Right renal pelvis (tissue), 4 donors: ENCODE data around the gene CDO1. TPM values are rescaled to one million over a fixed set of nuclear protein-coding genes. Genes with fewer than 3 reads are reported as not detected.
A peak's percentile ranks its signal among the peaks of the same experiment; 100 is the strongest.

ENCODE experiments used
- DNase-seq, 4 donors: peaks; one replicate each; pipeline ENCODE4 v3.0.0-alpha.2; 2013; ENCODE audit warnings: low read depth in 4 of 4, low spot score in 3 of 4, missing footprints in 1 of 4
- polyA plus RNA-seq, 4 donors: library from polyadenylated mRNA; unstranded; fragments of 120-200 nt; gene quantifications; one replicate each; pipeline ENCODE4 v1.2.1, GENCODE V29; 2013; ENCODE audit not compliant: insufficient read length in 4 of 4

The CDO1 gene
- polyA plus RNA-seq, 4 donors = 18.1 to 28.6 (median 26.6) TPM

DNA sequence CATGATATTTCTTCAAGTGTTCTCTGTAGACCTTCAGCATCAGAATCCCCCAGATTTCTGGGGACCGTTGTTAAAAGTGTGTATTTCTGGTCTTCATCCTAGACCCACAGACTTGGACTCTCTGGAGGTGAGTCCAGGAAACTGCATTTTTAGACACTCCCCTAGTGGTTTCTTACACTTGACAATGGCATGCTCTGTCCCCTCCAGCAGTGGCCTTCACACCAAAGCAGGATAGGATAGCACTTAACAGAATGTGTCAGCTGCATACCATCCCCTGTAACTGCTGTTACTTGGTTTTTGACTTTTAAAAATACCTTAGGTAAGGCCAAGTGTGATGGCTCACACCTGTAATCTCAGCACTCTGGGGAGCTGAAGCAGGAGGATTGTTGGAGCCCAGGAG is 20.8 kb downstream of the CDO1 start:
- DNase-seq = no peak

- no peak for DNase-seq
These were observed 28.0 kb downstream of the CDO1 start for GRCh38 chr5:115788440-115788839.

- no peak for DNase-seq
These were observed 29.0 kb downstream of the CDO1 start for GRCh38 chr5:115787426-115787825.

GRCh38 chr5:115785381-115786065 is 30.9 kb downstream of the CDO1 start:
- DNase-seq = no peak

GRCh38 chr5:115778417-115778816 is 38.0 kb downstream of the CDO1 start:
- no peak for DNase-seq

DNA sequence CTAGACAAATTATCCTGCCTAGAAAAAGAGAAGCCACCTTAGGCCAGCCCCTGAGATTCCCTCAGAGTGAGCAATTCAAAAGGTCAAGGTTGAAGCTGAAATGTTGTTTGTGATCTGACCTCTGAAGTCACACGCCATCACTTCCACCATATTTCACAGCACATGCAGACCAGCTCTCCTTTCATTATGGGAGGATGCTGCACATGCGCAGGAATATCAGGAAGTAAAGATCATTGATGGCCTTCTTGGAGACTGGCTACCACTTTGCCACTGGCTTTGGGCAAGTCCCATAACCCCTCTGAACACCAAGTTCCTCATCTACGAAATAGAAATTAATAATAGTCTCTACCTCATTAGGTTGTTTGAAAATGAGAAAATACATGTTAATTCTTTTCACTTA is 39.5 kb downstream of the CDO1 start:
- no peak for DNase-seq

DNA sequence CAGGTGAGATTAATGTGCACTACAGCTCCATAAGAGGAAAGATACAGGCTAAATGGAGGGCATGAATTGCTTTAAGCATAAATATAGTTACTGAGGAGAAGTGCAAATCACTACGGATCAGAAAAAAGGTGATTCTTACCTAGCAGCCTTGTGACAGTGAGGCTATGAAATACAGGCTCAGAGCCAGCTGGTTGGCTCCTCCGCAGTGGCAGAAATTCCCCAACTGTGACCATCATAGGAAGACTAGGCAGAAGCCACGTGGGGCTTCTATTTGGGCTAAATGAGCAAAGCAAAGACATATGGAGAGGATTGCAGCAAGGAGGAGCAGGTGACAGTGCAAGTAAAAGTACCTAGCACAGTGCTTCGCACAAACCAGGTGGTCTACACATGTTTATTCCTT is 40.5 kb downstream of the CDO1 start:
- DNase-seq = no peak

DNA sequence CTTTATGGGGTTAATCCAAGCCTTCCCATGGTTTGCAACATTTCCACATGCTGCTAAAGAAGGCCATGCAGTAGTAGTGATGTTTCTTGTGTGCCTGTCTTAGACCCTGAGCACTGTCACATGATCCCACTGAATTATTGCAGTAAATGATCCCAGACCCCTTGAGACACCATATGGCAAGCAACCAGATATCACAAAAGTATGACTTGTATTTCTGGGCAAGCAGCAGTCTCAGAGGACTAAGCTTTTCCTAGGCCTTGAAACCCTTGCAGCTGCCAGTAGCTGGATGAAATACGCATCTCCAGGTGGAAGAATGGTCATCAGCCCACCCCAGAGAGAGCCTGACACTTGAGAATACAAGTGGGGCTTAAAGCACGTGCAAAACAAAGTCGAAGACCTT is 41.8 kb downstream of the CDO1 start:
- peak in 1 of 4 donors; percentile 13 for DNase-seq

- DNase-seq = no peak
These were observed 43.6 kb downstream of the CDO1 start for GRCh38 chr5:115772731-115773475.

- DNase-seq = no peak
These were observed 46.0 kb downstream of the CDO1 start for GRCh38 chr5:115770466-115770865.

DNA sequence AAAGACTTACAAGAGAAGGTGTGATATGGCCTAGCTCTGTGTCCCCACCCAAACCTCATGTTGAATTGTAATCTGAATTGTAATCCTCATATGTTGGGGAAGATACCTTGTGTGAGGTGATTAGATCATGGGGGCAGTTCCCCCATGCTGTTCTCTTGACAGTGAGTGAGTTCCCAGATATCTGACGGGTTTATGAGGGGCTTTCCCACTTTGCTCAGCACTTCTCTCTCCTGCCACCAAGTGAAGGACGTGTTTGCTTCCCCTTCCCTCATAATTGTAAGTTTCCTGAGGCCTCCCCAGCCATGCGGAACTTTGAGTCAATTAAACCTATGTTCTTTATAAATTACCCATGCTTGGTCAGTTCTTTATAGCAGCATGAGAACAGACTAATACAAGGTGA is 49.0 kb downstream of the CDO1 start:
- DNase-seq = no peak

DNA sequence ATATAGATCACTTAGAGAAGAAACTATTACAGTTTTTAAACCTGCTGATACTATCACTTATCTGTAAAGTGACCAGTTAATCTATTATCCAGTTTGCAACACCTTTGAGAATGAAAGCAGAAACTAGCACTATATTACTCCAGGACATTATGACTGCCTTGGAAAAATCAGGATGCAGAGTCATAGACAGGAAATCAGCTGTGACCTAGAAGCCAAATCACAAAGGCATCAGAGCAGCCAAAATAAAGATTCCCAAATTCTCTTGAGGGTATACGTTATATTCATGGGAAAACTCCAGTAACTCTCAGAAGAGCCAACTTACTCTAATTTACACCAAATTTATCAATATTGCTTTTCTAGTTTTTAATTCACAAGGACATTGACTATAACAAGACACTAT is 49.9 kb downstream of the CDO1 start:
- DNase-seq = no peak

- no peak for DNase-seq
These were observed 58.1 kb downstream of the CDO1 start for GRCh38 chr5:115758356-115758755.

GRCh38 chr5:115755675-115756074 is 60.8 kb downstream of the CDO1 start:
- DNase-seq = no peak

Other genes with a start within 250 kb of the CDO1 start
- gene TICAM2, start 214.2 kb downstream of the CDO1 start, polyA plus RNA-seq = 1 to 10 TPM; 2.7 to 5.5 (median 4.7) TPM
- 100 to 1,000 TPM in 3 of 4 donors, 10 to 100 TPM in 1; 99.5 to 127 (median 120) TPM for gene TMED7, start 190.6 kb downstream of the CDO1 start, polyA plus RNA-seq
- 10 to 100 TPM; 43.3 to 56.2 (median 50.7) TPM for gene ATG12, start 24.9 kb upstream of the CDO1 start, polyA plus RNA-seq
- gene AP3S1, start 25.3 kb upstream of the CDO1 start, polyA plus RNA-seq = 100 to 1,000 TPM; 125 to 147 (median 139) TPM
- gene LVRN, start 145.8 kb upstream of the CDO1 start, polyA plus RNA-seq = under 1 TPM; 0.52 to 0.80 (median 0.74) TPM
- not detected for gene ARL14EPL, start 215.8 kb upstream of the CDO1 start, polyA plus RNA-seq